Hindlimb muscle (tissue), 1 donor: ENCODE measurements around the gene RPS3. TPM values are rescaled to one million over a fixed set of nuclear protein-coding genes. Genes with fewer than 3 reads are reported as not detected.
A peak's percentile ranks its signal among the peaks of the same experiment; 100 is the strongest.

Source experiments
- DNase-seq: peaks from one replicate; pipeline ENCODE4 v3.0.0-alpha.2; 2013
- polyA plus RNA-seq: library from polyadenylated mRNA; unstranded; fragments of 120-200 nt; gene quantifications from one replicate; pipeline ENCODE4 v1.2.1, GENCODE V29; 2013; ENCODE audit not compliant: insufficient read length

RPS3 gene
- polyA plus RNA-seq, 1 donor: 3,361 TPM

GRCh38 chr11:75435571-75435925 lies 36.2 kb downstream of the RPS3 start:
- DNase-seq: no peak

GRCh38 chr11:75436806-75437205 lies 37.5 kb downstream of the RPS3 start:
- DNase-seq: no peak

- DNase-seq: no peak
These were observed 38.8 kb downstream of the RPS3 start for GRCh38 chr11:75437966-75438659.

DNA sequence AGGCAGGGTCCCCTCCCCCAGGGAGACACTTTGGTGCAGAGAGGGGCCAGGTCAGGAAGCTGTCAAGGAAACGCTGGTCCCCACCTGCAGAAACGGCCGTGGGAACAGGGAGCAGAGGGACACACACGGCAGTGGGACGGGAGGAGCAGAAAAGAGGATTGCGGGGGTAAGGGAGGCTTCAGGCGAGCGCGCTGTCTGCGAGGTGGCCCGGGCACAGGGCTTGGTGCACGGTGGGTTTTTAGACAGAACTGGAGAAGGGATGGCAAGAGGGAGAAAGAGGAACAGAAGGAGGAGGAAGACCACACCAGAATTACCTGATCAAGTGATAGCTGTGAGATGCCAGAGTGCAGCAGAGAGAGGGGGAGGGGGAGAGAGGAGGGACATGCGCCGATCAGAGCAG lies 39.7 kb downstream of the RPS3 start:
- DNase-seq: no peak

DNA sequence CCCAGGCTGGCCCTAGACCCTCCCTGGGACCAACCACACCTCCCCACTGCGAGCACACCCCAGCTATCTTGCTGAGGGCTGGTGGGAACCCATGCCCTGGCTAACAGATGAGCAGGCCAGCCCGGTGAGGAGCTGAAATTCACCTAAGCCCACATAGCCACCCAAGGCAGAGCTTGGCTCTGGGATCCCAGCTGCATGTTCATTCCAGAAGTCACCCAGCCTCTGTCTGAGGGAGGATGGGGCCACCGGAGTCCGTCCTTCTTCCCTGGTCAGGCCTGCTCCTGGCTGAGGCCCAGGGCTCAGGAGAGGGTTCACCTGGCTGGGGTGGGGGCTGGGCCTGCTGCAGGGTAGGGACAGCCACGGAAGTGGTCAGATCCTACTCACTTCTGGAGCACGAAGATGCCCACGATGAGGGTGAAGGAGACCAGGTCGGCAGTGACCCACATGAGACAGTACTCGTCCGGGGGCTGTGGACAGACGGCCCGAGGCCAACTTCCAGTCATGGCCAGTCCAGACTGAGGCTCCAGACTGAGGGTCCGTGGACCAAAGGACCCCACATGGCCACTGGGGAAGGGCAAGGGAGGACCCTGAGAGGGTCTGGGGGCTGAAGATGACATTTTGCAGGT lies 40.3 kb downstream of the RPS3 start:
- DNase-seq: no peak

GRCh38 chr11:75440960-75441803 lies 41.9 kb downstream of the RPS3 start:
- DNase-seq: no peak

GRCh38 chr11:75441804-75442132 lies 42.5 kb downstream of the RPS3 start:
- peak; percentile 48 for DNase-seq

- no peak for DNase-seq
These were observed 43.0 kb downstream of the RPS3 start for GRCh38 chr11:75442161-75442885.

DNA sequence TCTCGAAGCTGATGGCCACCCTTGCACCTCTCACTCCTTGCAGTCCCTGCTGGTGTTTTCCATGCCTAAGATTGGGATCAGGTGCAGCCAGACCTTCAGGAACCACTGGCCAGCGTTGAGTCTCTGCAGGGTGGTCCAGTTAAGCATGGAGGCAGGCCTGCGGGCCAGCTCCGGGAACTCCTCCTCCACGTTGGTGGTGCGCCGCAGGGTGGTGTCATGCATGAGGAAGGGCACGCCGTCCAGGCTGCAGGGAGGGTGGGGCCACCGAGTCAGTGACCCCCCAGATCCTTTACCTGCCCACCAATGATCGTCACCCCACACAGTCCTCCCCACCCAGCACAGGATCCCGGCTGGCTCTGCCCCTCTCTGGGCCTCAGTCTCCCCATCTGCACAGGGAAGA lies 43.7 kb downstream of the RPS3 start:
- DNase-seq: no peak

DNA sequence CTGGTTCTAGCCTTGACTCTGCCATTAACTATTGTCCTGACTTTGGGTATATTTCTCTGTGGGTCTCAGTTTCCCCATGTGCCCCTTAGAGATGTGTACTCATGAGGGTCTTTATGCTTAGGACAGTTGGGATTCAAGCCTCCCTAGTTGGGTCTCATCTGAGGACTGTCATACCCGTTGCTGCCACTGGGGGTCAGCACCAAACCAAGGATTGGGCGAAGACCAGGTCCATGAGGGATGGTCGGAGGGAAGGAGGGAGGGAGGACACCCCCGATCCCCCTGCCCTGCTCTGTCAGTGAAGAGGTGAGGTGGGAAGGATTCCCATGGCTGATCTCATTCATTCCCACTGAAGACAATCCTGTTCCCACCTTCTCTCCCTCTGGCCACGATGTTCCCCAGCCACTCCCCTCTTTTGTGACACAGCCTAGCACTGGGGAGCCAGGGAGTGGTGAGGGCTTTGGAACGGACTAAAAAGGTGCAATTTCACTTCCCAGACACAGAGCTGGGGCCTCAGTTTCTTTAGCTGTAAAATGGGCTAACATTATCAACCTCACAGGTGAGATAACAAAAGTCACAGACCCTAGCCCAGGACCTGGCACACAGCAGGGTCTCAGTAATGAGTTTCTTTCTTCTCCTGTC lies 46.1 kb downstream of the RPS3 start:
- peak; percentile 63 for DNase-seq

DNA sequence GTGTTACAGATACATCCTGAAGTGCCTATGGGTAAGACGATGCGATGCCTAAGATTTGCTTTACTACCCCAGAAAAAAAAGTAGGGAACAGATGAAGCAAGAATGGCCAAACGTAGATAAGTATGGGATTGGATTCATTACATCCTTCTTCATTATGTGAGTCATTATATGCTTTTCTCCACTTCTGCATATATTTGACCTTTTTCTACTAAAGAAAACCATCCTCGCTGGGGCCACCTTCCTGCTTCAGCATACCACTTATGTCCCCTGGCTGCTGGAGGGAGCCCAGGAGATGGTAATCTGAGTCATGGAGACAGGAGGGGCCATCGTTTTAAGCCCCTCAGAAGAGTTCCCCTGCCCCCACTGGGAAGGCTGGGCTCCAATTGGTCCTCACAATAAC lies 48.1 kb downstream of the RPS3 start:
- no peak for DNase-seq

- DNase-seq: no peak
These were observed 50.0 kb downstream of the RPS3 start for GRCh38 chr11:75449271-75449670.

DNA sequence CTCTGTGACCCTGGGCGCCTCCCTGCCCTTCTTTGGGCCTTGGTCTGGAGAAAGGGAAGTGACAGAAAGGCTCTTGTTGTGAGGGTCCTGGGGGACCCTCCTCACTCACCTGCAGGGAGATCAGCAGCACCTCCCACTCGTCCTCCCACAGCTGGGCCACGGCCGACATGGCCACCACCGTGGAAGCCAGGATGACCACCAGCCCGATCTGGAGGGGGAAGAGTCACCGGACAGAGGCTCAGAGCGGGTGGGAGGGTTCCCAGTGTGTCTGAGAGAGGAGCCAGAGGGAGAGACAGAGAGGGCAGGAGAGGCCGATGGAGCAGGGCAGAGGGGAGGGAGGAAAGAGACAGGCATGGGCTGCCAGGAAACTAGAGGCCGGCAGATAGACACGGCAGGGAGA lies 50.5 kb downstream of the RPS3 start:
- DNase-seq: no peak

DNA sequence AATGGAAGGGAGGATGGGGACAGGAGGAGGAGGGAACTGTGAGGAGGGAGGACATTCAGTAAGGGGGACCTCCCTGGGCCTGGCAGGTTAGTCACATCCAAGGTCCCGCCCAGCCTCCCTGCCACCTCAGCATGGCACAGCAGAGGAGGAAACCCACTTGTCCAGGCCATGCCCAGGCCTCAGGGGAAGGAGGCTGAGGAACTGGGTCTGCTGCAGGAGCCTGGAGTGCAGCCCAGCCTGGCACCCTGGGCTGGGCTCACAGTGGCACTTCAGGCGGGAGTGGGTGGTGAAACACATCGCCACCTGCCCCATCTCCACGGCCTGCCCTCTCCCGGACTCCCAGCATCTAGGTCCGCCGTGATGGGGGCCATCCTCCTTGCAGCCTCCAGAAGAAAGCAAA lies 50.9 kb downstream of the RPS3 start:
- no peak for DNase-seq

GRCh38 chr11:75450826-75451821 lies 51.8 kb downstream of the RPS3 start:
- no peak for DNase-seq

DNA sequence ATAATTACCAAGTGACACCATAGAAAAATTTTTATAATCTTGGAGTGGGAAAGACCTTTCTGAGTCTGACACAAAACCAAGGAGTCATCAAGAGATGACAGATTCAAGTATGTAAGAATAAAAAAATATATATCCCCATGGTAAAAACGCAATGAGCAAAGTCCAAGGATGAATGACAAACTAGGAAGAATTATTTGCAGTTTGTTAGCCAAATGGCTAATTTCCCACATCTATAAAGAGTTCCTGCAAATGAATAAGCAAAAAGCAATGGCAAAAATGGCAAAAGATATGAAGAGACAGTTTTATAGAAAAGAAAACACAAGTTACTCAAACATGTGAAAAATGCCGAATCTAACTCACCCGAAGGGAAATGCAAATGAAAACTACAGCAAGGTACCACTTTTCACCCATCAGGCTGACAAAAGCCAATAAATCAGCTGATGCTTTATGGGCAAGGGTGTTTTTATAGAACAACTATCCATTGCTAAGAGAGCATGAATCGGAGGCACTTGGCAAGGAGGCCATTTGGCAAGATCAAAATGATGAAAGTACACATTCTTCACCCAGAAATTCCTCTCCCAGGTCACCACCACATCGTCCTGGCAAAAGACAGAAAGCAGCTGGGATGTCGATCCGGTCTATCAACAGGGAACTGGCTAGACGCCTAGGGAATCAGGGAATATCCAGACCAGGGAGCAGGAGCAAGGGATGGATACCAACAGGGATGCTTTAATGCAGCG lies 54.8 kb downstream of the RPS3 start:
- DNase-seq: no peak

GRCh38 chr11:75454987-75455386 lies 55.7 kb downstream of the RPS3 start:
- no peak for DNase-seq
